ENCODE measurements around the gene SIN3B.
"Not testable (repeated sequence)": the region's sequence is repeated elsewhere in the genome, so short reads cannot be mapped to it uniquely, and the experiment has no call there.

SIN3B gene

DNA sequence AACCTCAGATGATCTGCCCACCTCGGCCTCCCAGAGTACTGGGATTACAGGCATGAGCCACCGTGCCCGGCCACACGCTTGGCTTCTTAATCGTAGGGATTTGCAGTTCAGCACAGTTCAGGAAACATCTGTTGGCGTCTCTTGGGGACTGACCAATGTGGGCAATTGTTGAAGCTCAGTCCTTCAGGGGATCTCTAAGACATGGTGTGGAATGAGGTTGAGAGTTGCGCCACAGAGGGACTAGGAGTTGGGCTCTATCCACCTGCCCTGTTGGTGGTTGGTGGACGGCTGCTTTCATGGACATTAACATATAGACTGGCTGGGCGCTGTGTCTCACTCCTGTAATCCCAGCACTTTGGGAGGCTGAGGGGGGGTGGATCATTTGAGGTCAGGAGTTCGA, 37.3 kb upstream of the SIN3B start:
- no peak for TF ChIP-seq CTCF (IDR thresholded peaks at IDR 0.05; ENCODE audit: insufficient read depth, low read length, missing control alignments)
- POLR2A ChIA-PET = no interaction called here
- CTCF ChIA-PET = interaction anchor here (0.8 to 1.2 kb wide), 2 partner anchors 13 to 20 kb away, joined by 3 read pairs; no protein-coding TSS in a partner anchor
- H3K4me3 ChIP-seq (ENCODE audit: low read depth, low read length) = no peak overlapping the region
- DNase-seq (ENCODE audit: low read depth, low spot score) = no peak

DNA sequence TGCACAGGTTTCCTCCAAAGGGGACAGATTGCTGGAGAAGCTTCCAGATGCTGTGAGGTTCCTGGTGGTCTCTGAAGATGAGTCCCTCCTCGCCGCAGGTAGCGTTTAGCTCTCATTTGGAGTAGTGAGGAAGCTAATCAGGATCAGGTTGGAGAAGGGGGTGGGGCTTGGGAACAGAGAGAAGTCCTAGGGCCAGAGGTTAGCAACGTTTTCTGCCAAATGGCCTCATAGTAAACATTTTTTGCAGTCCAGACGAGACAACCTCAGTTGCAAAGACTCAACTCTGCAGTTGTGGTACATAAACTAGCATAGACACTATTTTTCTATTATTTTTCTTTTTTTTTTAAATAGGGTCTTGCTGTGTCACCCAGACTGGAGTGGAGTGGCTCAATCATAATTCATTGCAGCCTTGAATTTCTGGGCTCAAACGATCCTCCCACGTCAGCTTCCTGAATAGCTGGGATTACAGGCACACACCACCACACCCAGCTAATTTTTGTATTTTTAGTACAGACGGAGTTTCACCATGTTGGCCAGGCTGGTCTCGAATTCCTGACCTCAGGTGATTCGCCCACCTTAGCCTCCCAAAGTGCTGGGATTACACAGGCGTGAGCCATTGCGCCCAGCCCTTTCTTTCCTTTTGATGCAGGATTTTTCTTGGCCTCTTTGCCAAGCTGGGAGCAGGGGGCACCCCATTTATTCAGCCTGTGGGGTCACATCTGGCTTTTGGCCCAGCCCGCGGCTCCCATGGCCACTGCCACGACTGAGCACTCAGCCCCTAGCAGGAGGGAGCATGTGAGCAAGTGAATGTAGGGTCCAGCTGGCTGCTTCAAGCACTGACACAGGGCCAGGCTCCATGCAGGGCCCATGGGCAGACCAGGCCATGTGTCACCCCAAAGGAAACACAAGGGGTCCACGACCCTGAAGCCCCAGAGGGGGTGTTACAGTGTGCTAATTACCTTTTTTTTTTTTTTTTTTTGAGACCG, 34.4 kb upstream of the SIN3B start:
- no peak for DNase-seq (ENCODE audit: low read depth, low spot score)
- ChIA-PET POLR2A (no interaction called here), CTCF (interaction anchor here (0.9 kb wide), 1 partner anchor 15 kb away, joined by 4 read pairs; no protein-coding TSS in a partner anchor)
- no peak overlapping the region for H3K4me3 ChIP-seq (ENCODE audit: low read depth, low read length)
- TF ChIP-seq CTCF (IDR thresholded peaks at IDR 0.05; ENCODE audit: insufficient read depth, low read length, missing control alignments) = no peak

GRCh38 chr19:16795731-16796130, 33.5 kb upstream of the SIN3B start:
- no peak overlapping the region for H3K4me3 ChIP-seq (ENCODE audit: low read depth, low read length)
- TF ChIP-seq CTCF (IDR thresholded peaks at IDR 0.05; ENCODE audit: insufficient read depth, low read length, missing control alignments) = no peak
- ChIA-PET POLR2A (no interaction called here), CTCF (no interaction called here)
- DNase-seq (ENCODE audit: low read depth, low spot score) = no peak

DNA sequence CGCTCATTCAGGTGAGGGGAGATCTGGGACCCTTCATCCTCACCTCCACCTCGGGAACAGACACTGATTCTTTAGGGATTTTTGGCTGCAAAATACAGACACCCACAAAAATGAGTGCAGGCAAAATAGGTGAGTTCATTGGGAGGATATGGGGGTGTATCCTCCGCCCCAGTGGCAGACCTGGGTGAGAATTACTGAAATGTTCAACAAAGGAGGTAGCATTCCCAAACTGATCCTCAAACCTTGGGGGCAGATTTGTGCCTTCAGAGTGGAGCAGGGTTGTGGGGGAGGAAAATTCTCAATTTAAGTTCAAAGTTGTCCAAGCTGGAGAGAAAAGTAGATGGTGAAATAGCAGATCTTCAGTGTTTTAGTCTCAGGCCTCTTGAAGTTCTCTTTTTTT, 31.3 kb upstream of the SIN3B start:
- ChIA-PET CTCF (no interaction called here), POLR2A (no interaction called here)
- no peak overlapping the region for H3K4me3 ChIP-seq (ENCODE audit: low read depth, low read length)
- DNase-seq (ENCODE audit: low read depth, low spot score) = no peak
- TF ChIP-seq CTCF (IDR thresholded peaks at IDR 0.05; ENCODE audit: insufficient read depth, low read length, missing control alignments) = no peak

DNA sequence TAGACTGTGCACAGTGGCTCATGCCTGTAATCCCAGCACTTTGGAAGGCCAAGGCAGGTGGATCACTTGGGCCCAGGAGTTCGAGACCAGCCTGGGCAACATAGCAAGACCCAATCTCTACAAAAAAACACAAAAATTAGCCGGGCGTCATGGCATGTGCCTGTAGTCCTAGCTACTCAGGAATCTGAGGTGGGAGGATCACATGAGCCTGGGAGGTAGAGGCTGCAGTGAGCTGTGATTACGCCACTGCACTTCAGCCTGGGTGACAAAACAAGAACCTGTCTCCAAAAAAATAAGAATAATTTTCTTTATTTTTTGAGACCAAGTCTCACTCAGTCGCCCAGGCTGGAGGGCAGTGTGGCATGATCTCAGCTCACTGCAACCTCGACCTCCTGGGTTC, 30.9 kb upstream of the SIN3B start:
- H3K4me3 ChIP-seq (ENCODE audit: low read depth, low read length); DNase-seq (ENCODE audit: low read depth, low spot score); POLR2A ChIA-PET; CTCF ChIA-PET: not testable (repeated sequence)

GRCh38 chr19:16799740-16800139, 29.5 kb upstream of the SIN3B start:
- H3K4me3 ChIP-seq (ENCODE audit: low read depth, low read length) = no peak overlapping the region
- TF ChIP-seq CTCF (IDR thresholded peaks at IDR 0.05; ENCODE audit: insufficient read depth, low read length, missing control alignments) = no peak
- ChIA-PET CTCF (no interaction called here), POLR2A (no interaction called here)
- DNase-seq (ENCODE audit: low read depth, low spot score) = no peak
